Measurements from ENCODE around the gene CORO7.

DNA sequence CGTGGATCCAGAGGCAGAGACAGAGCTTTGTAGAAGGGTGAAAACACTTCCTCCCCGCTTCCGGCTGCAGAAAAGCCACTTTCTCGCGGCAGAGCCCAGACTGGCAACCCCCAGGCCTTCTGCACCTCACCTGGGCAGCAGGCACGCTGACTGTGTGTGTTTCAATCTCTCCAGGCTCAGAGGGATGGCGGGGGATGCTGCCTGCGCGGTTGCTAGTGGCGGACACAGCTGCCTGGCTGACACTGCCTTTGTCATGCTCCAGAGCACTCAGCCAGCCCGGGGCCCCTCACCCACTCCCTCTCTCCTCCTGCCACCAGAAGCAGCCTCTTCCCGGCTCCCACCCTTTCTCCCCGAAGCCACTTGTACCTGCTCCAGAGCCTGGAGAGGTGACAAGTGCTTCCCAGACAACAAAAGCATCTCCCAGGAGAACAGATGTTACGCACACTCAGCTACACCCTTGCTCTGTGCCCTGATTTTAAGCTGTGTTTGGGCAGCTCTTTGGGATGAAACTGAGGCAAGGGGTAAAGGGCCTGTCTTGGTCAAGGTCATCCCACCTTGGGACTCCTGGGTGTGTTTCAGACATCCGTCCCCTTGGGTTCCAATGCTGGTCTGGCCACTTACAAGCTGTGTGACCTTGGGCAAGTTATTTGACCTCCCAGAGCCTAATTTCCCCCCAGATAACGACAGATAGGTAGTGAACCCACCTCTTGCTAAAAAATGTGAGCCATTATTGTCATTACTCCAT lies 109.8 kb downstream of the CORO7 start:
- TF ChIP-seq, protein P1, sequence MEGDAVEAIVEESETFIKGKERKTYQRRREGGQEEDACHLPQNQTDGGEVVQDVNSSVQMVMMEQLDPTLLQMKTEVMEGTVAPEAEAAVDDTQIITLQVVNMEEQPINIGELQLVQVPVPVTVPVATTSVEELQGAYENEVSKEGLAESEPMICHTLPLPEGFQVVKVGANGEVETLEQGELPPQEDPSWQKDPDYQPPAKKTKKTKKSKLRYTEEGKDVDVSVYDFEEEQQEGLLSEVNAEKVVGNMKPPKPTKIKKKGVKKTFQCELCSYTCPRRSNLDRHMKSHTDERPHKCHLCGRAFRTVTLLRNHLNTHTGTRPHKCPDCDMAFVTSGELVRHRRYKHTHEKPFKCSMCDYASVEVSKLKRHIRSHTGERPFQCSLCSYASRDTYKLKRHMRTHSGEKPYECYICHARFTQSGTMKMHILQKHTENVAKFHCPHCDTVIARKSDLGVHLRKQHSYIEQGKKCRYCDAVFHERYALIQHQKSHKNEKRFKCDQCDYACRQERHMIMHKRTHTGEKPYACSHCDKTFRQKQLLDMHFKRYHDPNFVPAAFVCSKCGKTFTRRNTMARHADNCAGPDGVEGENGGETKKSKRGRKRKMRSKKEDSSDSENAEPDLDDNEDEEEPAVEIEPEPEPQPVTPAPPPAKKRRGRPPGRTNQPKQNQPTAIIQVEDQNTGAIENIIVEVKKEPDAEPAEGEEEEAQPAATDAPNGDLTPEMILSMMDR (conservative IDR thresholded peaks at IDR 0.05), result no peak
- no peak for TF ChIP-seq ZFX (IDR thresholded peaks at IDR 0.05)
